Pancreas (tissue), 10 donors: Measurements from ENCODE around the gene XPO4. TPM values are rescaled to one million over a fixed set of nuclear protein-coding genes. Genes with fewer than 3 reads are reported as not detected.
"Not testable (repeated sequence)": the region's sequence is repeated elsewhere in the genome, so short reads cannot be mapped to it uniquely, and the experiment has no call there.

ENCODE experiments used
- ATAC-seq, 4 donors: fragments of 200-7000 bp; cut with Tn5 transposase; one replicate each; pipeline versions ENCODE4 v1.8.0 to v1.9.1; 2020; ENCODE audit warnings: mild to moderate bottlenecking in 4 of 4, moderate library complexity in 4 of 4
- DNase-seq, 6 donors: peaks; one replicate each; pipeline ENCODE4 v3.0.0-alpha.2; 2020
- FAIRE-seq: peaks from 2 replicates; lab custom pipeline; 2012; peaks lifted over from hg19 to GRCh38; lab: Jason Lieb, UNC
- H3K27ac ChIP-seq, 4 donors: fragments of 200-600 bp; sonication (generic); 1 replicate in 3 of 4; 2 replicates in 1 of 4; pipeline versions ENCODE4 v1.5.0 to v1.8.0; 2020
- H3K27me3 ChIP-seq, 4 donors: fragments of 200-600 bp; one replicate each; pipeline ENCODE4 v1.8.0; 2021
- H3K36me3 ChIP-seq, 3 donors: fragments of 200-600 bp; sonication (generic) in 1 of 3; one replicate each; pipeline versions ENCODE4 v1.5.0 to v1.8.0; 2020 to 2021
- H3K4me1 ChIP-seq, 3 donors: fragments of 200-600 bp; one replicate each; pipeline ENCODE4 v1.8.0; 2021
- H3K4me3 ChIP-seq, 4 donors: fragments of 200-600 bp; sonication (generic) in 2 of 4; one replicate each; pipeline versions ENCODE4 v1.5.0 to v1.8.0; 2020 to 2021
- H3K9me3 ChIP-seq, 4 donors: fragments of 200-600 bp; one replicate each; pipeline ENCODE4 v1.8.0; 2021
- CTCF ChIP-seq, 4 donors: fragments of 200-600 bp; sonication (generic) in 3 of 4; IDR thresholded peaks; one replicate each; pipeline versions ENCODE4 v1.5.0 to v1.8.0; 2021; ENCODE audit warnings: antibody characterized with exemption in 4 of 4
- WGBS, 2 donors: extraction: QIAGEN DNeasy Blood & Tissue Kit; methylation state at CpG; one replicate each; pipeline ENCODE4 v1.1.7; 2013; 5-methylcytosine and 5-hydroxymethylcytosine counted together
- intact Hi-C, 3 donors: fragments of 100-400 bp; cut with DNase I; formaldehyde crosslinking; loops; one replicate each; pipeline versions ENCODE4 v1.11.1 to v1.14.2; 2022
- polyA plus RNA-seq, 2 donors: library from polyadenylated mRNA; stranded (reverse); fragments of 200-250 nt; gene quantifications; one replicate each; pipeline ENCODE4 v1.2.3, GENCODE V29; 2013
- total RNA-seq, 6 donors: library from RNA; stranded (reverse); fragmentation: NEBNext Ultra II Directional in 4 of 6; extraction: Animal tissue kit (Norgen Biotek cat#: 25700) in 4 of 6; gene quantifications; one replicate each; pipeline versions ENCODE4 v1.2.1 to v1.2.4, GENCODE V29; 2021 to 2023
- donor health status: healthy with polysubstance abuse.
- donor health status: DM: no; HTN: no; CAD: no; lungs with moderate emphysema.
- donor health status: DM: no; HTN: no; CAD: no.
- donor health status: control.
- donor health status: control.
- donor health status: Bipolar disorder and iron deficiency.
- donor health status: DM: yes; HTN: yes; CAD: no.
- donor health status: DM: no; HTN: no; CAD: no.
- donor health status: DM: no; HTN: no; CAD: no.
- donor health status: DM: yes; HTN: yes; CAD: no.

The XPO4 gene
- total and polyA plus RNA-seq, 8 donors: 2.4 to 9.0 (median 5.3) TPM

GRCh38 chr13:20924758-20925394, 22.3 kb upstream of the XPO4 start:
- peak in 3 of 4 donors; percentile 59 to 81 (median 78) for ATAC-seq
- FAIRE-seq: peak; percentile 78
- Histone ChIP-seq H3K36me3 (no peaks in the 10 kb centered on the region), H3K27ac (no peak overlapping the region), H3K9me3 (no peaks in the 10 kb centered on the region), H3K4me1 (no peaks in the 10 kb centered on the region), H3K4me3 (no peak overlapping the region), H3K27me3 (no peaks in the 10 kb centered on the region)
- intact Hi-C loops: loop anchor here in 1 of 3 donors (5.0 to 10.0 kb wide), 3 partner anchors 210 to 740 kb away; no protein-coding TSS in a partner anchor
- TF ChIP-seq CTCF (IDR thresholded peaks at IDR 0.05): peak in 3 of 4 donors; percentile 34 to 70 (median 59)
- peak in 5 of 6 donors; percentile 39 to 80 (median 71) for DNase-seq
- WGBS, 2 donors: 34% methylated on average over 3 of the region's 3 CpGs

GRCh38 chr13:20923272-20923671, 20.7 kb upstream of the XPO4 start:
- Histone ChIP-seq H3K9me3 (no peaks in the 10 kb centered on the region), H3K4me1 (no peaks in the 10 kb centered on the region), H3K27ac (no peak overlapping the region), H3K36me3 (no peaks in the 10 kb centered on the region), H3K27me3 (no peaks in the 10 kb centered on the region), H3K4me3 (no peak overlapping the region)
- no peak for TF ChIP-seq CTCF (IDR thresholded peaks at IDR 0.05)
- intact Hi-C loops: loop anchor here in 1 of 3 donors (10.0 kb wide), 2 partner anchors 208 to 738 kb away; no protein-coding TSS in a partner anchor
- ATAC-seq (no peak), FAIRE-seq (no peak), DNase-seq (no peak)
- WGBS, 2 donors: 66 to 83% methylated on average over 4 of the region's 4 CpGs

GRCh38 chr13:20921572-20921971, 19.0 kb upstream of the XPO4 start:
- H3K4me1 ChIP-seq: no peaks in the 10 kb centered on the region
- DNase-seq (no peak), FAIRE-seq (no peak), ATAC-seq (no peak)
- intact Hi-C loops: loop anchor here in 1 of 3 donors (10.0 kb wide), 2 partner anchors 207 to 737 kb away; no protein-coding TSS in a partner anchor
- no peak overlapping the region for H3K4me3 ChIP-seq
- no peak overlapping the region for H3K27ac ChIP-seq
- TF ChIP-seq CTCF (IDR thresholded peaks at IDR 0.05): no peak
- no peaks in the 10 kb centered on the region for H3K36me3 ChIP-seq
- 60 to 76% methylated on average over 4 of the region's 4 CpGs for WGBS, 2 donors
- no peaks in the 10 kb centered on the region for H3K27me3 ChIP-seq
- no peaks in the 10 kb centered on the region for H3K9me3 ChIP-seq

- intact Hi-C loops, H3K36me3 ChIP-seq, H3K4me1 ChIP-seq, H3K27ac ChIP-seq, H3K9me3 ChIP-seq, FAIRE-seq, ATAC-seq, DNase-seq, H3K27me3 ChIP-seq, H3K4me3 ChIP-seq: not testable (repeated sequence)
- WGBS, 2 donors: 38 to 40% methylated on average over 6 of the region's 6 CpGs
Observed at GRCh38 chr13:20915676-20916075, 13.1 kb upstream of the XPO4 start.

GRCh38 chr13:20911037-20911436, 8.5 kb upstream of the XPO4 start:
- H3K27ac ChIP-seq: no peak overlapping the region
- H3K36me3 ChIP-seq: no peaks in the 10 kb centered on the region
- TF ChIP-seq CTCF (IDR thresholded peaks at IDR 0.05): no peak
- no peak for DNase-seq
- 87 to 89% methylated on average over 6 of the region's 6 CpGs for WGBS, 2 donors
- H3K27me3 ChIP-seq: no peaks in the 10 kb centered on the region
- no peak for FAIRE-seq
- no peak for ATAC-seq
- H3K4me3 ChIP-seq: no peak overlapping the region
- intact Hi-C loops: no loop called here
- no peaks in the 10 kb centered on the region for H3K9me3 ChIP-seq
- H3K4me1 ChIP-seq: no peaks in the 10 kb centered on the region
